Heart left ventricle (tissue), 16 donors: ENCODE results near the gene PXK. TPM values are rescaled to one million over a fixed set of nuclear protein-coding genes. Genes with fewer than 3 reads are reported as not detected.

Experiments
- ATAC-seq, 4 donors: fragments of 200-7000 bp; cut with Tn5 transposase; one replicate each; pipeline ENCODE4 v1.9.1; 2020 to 2022; ENCODE audit warnings: moderate library complexity in 4 of 4, mild to moderate bottlenecking in 3 of 4, moderate number of reproducible peaks in 1 of 4
- DNase-seq, 5 donors: peaks; one replicate each; pipeline ENCODE4 v3.0.0-alpha.2; 2020
- H3K27ac ChIP-seq, 12 donors: fragments of 200-600 bp; sonication (generic) in 4 of 12; one replicate each; pipeline versions ENCODE4 v1.5.0 to v1.8.0; 2016 to 2022; ENCODE audit warnings: mild to moderate bottlenecking in 2 of 12
- H3K27me3 ChIP-seq, 9 donors: fragments of 200-600 bp; sonication (generic) in 2 of 9; one replicate each; pipeline versions ENCODE4 v1.5.1 to v1.8.0; 2016 to 2022; ENCODE audit warnings: mild to moderate bottlenecking in 3 of 9
- H3K36me3 ChIP-seq, 9 donors: fragments of 200-600 bp; sonication (generic) in 2 of 9; one replicate each; pipeline versions ENCODE4 v1.5.0 to v1.8.0; 2018 to 2022; ENCODE audit warnings: mild to moderate bottlenecking in 2 of 9
- H3K4me1 ChIP-seq, 12 donors: fragments of 200-600 bp; sonication (generic) in 4 of 12; one replicate each; pipeline versions ENCODE4 v1.5.0 to v1.8.0; 2016 to 2022; ENCODE audit warnings: mild to moderate bottlenecking in 3 of 12
- H3K4me3 ChIP-seq, 12 donors: fragments of 200-600 bp; sonication (generic) in 4 of 12; one replicate each; pipeline versions ENCODE4 v1.5.0 to v1.8.0; 2017 to 2022; ENCODE audit warnings: mild to moderate bottlenecking in 9 of 12, moderate library complexity in 4 of 12
- H3K9me3 ChIP-seq, 12 donors: fragments of 200-600 bp; sonication (generic) in 4 of 12; one replicate each; pipeline versions ENCODE4 v1.5.0 to v1.8.0; 2016 to 2022; ENCODE audit warnings: mild to moderate bottlenecking in 1 of 12
- CTCF ChIP-seq, 12 donors: fragments of 200-600 bp; sonication (generic) in 4 of 12; IDR thresholded peaks; one replicate each; pipeline versions ENCODE4 v1.5.0 to v1.8.0; 2018 to 2022; ENCODE audit warnings: antibody characterized with exemption in 12 of 12, mild to moderate bottlenecking in 5 of 12
- POLR2A ChIP-seq, 2 donors: fragments of 450-650 bp; IDR thresholded peaks; one replicate each; pipeline ENCODE4 v1.6.1; 2017; ENCODE audit warnings: antibody characterized with exemption in 2 of 2, mild to moderate bottlenecking in 2 of 2, moderate library complexity in 2 of 2
- WGBS, 4 donors: extraction: QIAGEN DNeasy Blood & Tissue Kit in 2 of 4; methylation state at CpG; one replicate each; pipeline versions ENCODE4 v1.1.5 to v1.1.7; 2013 to 2018; 5-methylcytosine and 5-hydroxymethylcytosine counted together
- intact Hi-C, 10 donors: fragments of 100-400 bp; cut with DNase I; formaldehyde crosslinking; loops; one replicate each; pipeline versions ENCODE4 v1.11.1 to v1.14.2; 2022
- polyA plus RNA-seq, 2 donors: library from polyadenylated mRNA; stranded (reverse); fragments of 200-250 nt; gene quantifications; one replicate each; pipeline ENCODE4 v1.2.3, GENCODE V29; 2013
- total RNA-seq, 9 donors: library from RNA; depleted of rRNA in 2 of 9; stranded (reverse); fragments of >200 nt in 2 of 9; fragmentation: NEBNext Ultra II Directional in 3 of 9; extraction: Animal tissue kit (Norgen Biotek cat#: 25700) in 3 of 9; gene quantifications; one replicate each; pipeline versions ENCODE4 v1.1.0 to v1.2.4, GENCODE V29; 2016 to 2023
- donor health status: ischemic (EF 13 %, LVEDD 7.1; RV severe dilation, severe dysfunction).
- donor health status: healthy with polysubstance abuse.
- donor health status: DM: no; HTN: yes; CAD: no.
- donor health status: DM: no; HTN: no; CAD: no.
- donor health status: ischemic (EF 25% LVEDD 6.9; RV normal size, moderate dysfunction).
- donor health status: ischemic (EF 25% LVEDD 5.7; RV mildly dilated, moderate dysfunction).
- donor health status: healthy.
- donor health status: DM: yes; HTN: yes; CAD: no.
- donor health status: ischemic (EF 35%, LVEDD 5.7; RV mildly dilated, moderate dysfunction).
- donor health status: nonischemic (EF 11% LVEDD 7.7; RV severe dilation, severe dysfunction).
- donor health status: DM: yes; HTN: yes; CAD: no.
- donor health status: PGD.
- donor health status: ischemic (EF 29% LVEDD 5.4; RV normal size, mild dysfunction).
- donor health status: nonischemic (EF 23%, LVEDD 6.1; RV moderate dilation, normal function).

PXK gene
- total and polyA plus RNA-seq, 11 donors, result 3.4 to 24.3 (median 12.7) TPM

GRCh38 chr3:58392181-58392580 is 59.5 kb downstream of the PXK start:
- WGBS, 4 donors, result 17 to 77% (median 53%) methylated on average over 3 of the region's 3 CpGs
- peak overlapping the region in 8 of 12 donors; percentile 25 to 53 (median 48) for H3K27ac ChIP-seq
- intact Hi-C loops, result no loop called here
- no peak for ATAC-seq
- peaks cover 0 to 47% (median 26%) of the 10 kb centered on the region in 12 donors for H3K4me1 ChIP-seq
- peaks cover 0 to 40% (median 27%) of the 10 kb centered on the region in 9 donors for H3K36me3 ChIP-seq
- no peak for DNase-seq
- peak overlapping the region in 5 of 12 donors; percentile 0 to 30 (median 26) for H3K4me3 ChIP-seq
- H3K27me3 ChIP-seq, result no peaks in the 10 kb centered on the region
- no peaks in the 10 kb centered on the region for H3K9me3 ChIP-seq
- no peak for TF ChIP-seq CTCF (IDR thresholded peaks at IDR 0.05)
- TF ChIP-seq POLR2A (IDR thresholded peaks at IDR 0.05), result no peak

- TF ChIP-seq POLR2A (IDR thresholded peaks at IDR 0.05), result no peak
- TF ChIP-seq CTCF (IDR thresholded peaks at IDR 0.05), result no peak
- peaks cover 0 to 37% (median 8%) of the 10 kb centered on the region in 12 donors for H3K4me1 ChIP-seq
- DNase-seq (no peak), ATAC-seq (no peak)
- no peaks in the 10 kb centered on the region for H3K27me3 ChIP-seq
- no peak overlapping the region for H3K4me3 ChIP-seq
- peaks cover 0 to 62% (median 46%) of the 10 kb centered on the region in 9 donors for H3K36me3 ChIP-seq
- H3K9me3 ChIP-seq, result no peaks in the 10 kb centered on the region
- intact Hi-C loops, result no loop called here
- no peak overlapping the region for H3K27ac ChIP-seq
Observed at GRCh38 chr3:58394339-58394738, 61.6 kb downstream of the PXK start.

- peak overlapping the region; percentile 20 to 84 (median 58) for H3K27ac ChIP-seq
- DNase-seq (peak in 1 of 5 donors; percentile 37), ATAC-seq (peak; percentile 74 to 88 (median 83))
- H3K27me3 ChIP-seq, result no peaks in the 10 kb centered on the region
- TF ChIP-seq POLR2A (IDR thresholded peaks at IDR 0.05) (no peak), CTCF (IDR thresholded peaks at IDR 0.05) (no peak)
- no peak overlapping the region for H3K4me3 ChIP-seq
- intact Hi-C loops, result no loop called here
- H3K9me3 ChIP-seq, result no peaks in the 10 kb centered on the region
- H3K4me1 ChIP-seq, result peaks cover 0 to 23% (median 2%) of the 10 kb centered on the region in 12 donors
- WGBS, 4 donors, result 45 to 72% (median 57%) methylated on average over 9 of the region's 9 CpGs
- H3K36me3 ChIP-seq, result peaks cover 0 to 90% (median 71%) of the 10 kb centered on the region in 9 donors
Observed at GRCh38 chr3:58398669-58399333, 66.1 kb downstream of the PXK start.

GRCh38 chr3:58403513-58404109 is 70.9 kb downstream of the PXK start:
- H3K27me3 ChIP-seq, result no peaks in the 10 kb centered on the region
- H3K9me3 ChIP-seq, result no peaks in the 10 kb centered on the region
- peaks cover 0 to 89% (median 59%) of the 10 kb centered on the region in 9 donors for H3K36me3 ChIP-seq
- intact Hi-C loops, result no loop called here
- WGBS, 4 donors, result 93 to 96% (median 95%) methylated on average over 6 of the region's 6 CpGs
- no peak overlapping the region for H3K27ac ChIP-seq
- peaks cover 0 to 13% (median 1%) of the 10 kb centered on the region in 12 donors for H3K4me1 ChIP-seq
- ATAC-seq (no peak), DNase-seq (no peak)
- no peak overlapping the region for H3K4me3 ChIP-seq
- no peak for TF ChIP-seq CTCF (IDR thresholded peaks at IDR 0.05)
- TF ChIP-seq POLR2A (IDR thresholded peaks at IDR 0.05), result no peak
